GM10266 (cell line): Measurements from ENCODE around the gene TPMT.
"Not testable (repeated sequence)": the region's sequence is repeated elsewhere in the genome, so short reads cannot be mapped to it uniquely, and the experiment has no call there.

Experiments
- DNase-seq: peaks from one replicate; pipeline ENCODE4 v3.0.0; 2012; ENCODE audit errors: extremely low spot score
- CTCF ChIP-seq: IDR thresholded peaks from 2 replicates; pipeline ENCODE4 v1.5.1; 2012; ENCODE audit warnings: mild to moderate bottlenecking, low read depth; ENCODE audit not compliant: control insufficient read depth, insufficient read depth; ENCODE audit errors: missing control alignments

Gene TPMT

GRCh38 chr6:18185624-18186023, 30.7 kb upstream of the TPMT start:
- DNase-seq, result no peak
- TF ChIP-seq CTCF, result no peak

- DNase-seq, result no peak
- no peak for TF ChIP-seq CTCF
Observed at GRCh38 chr6:18183766-18184165, 28.9 kb upstream of the TPMT start.

- no peak for TF ChIP-seq CTCF
Observed at GRCh38 chr6:18182568-18182967, 27.7 kb upstream of the TPMT start.

GRCh38 chr6:18179770-18180356, 25.0 kb upstream of the TPMT start:
- no peak for DNase-seq
- TF ChIP-seq CTCF, result no peak

More at GRCh38 chr6:18182568-18182967, 27.7 kb upstream of the TPMT start:
- no peak for DNase-seq

- DNase-seq, result no peak
- no peak for TF ChIP-seq CTCF
Observed at GRCh38 chr6:18178960-18179615, 24.2 kb upstream of the TPMT start.

GRCh38 chr6:18177286-18177965, 22.5 kb upstream of the TPMT start:
- TF ChIP-seq CTCF, result no peak
- DNase-seq, result no peak

GRCh38 chr6:18176198-18176597, 21.3 kb upstream of the TPMT start:
- not testable (repeated sequence) for DNase-seq
